ENCODE measurements around the gene SMIM1.

The SMIM1 gene

DNA sequence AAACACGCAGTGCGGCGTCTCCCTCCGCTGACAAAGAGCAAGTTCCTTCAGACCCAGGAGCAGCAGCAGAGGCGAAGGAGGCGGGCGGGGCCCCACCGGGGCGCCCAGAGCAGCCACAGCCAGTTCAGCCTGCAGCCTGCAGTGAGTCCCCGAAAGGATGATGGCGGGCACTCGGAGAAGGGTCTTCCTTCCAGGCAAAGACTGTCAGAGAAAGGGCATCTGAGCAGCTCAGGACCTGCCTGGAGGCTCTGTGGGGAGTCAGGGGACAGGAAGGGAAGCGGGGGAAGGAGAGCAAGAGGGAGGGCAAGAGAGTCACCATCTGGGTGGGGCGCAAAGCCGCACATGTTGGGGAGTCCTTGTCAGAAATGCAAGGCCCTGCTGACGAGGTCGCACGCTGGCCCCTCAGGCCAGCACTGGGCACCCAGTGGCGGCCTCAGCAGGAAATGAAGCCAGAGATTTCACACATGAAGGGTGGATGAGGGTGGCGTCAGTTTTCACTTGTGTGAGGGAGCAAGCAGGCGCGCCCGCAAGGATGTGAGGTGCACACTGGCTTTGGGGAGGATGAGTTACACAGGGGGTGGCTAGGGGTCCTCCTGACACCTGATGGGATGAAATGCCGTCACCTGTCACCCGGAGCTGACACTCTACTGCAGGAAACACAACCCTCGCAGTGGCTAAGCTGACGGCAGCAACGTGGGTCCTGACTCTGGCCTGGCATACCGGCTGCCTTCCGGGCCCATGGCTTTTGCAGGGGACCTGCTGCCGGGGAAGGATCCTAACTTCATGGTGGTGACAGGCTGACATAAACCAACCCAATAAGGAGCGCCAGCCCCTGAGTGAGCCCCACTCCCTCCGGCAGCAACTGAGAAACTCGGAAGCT, 17.1 kb downstream of the SMIM1 start:
- H3K79me1 ChIP-seq (replicated peaks; ENCODE audit: low read length, poor library complexity, severe bottlenecking): peaks cover 37% of the 10 kb centered on the region
- H2AFZ ChIP-seq (ENCODE audit: low read depth, low read length): no peak overlapping the region
- H2AK5ac ChIP-seq (ENCODE audit: low read length, severe bottlenecking): no peak overlapping the region
- no peak for DNase-seq
- no peak overlapping the region for H4K8ac ChIP-seq (ENCODE audit: low read length)
- no peaks in the 10 kb centered on the region for H3K9me3 ChIP-seq (ENCODE audit: control insufficient read depth, low read length)
- H3K4me3 ChIP-seq (ENCODE audit: insufficient read depth in 1 of 2, low read depth in 1 of 2, low read length in 2 of 2): no peak overlapping the region
- H3K4me1 ChIP-seq (ENCODE audit: control insufficient read depth, insufficient read depth, low read depth, low read length): peaks cover 10% of the 10 kb centered on the region
- no peak overlapping the region for H2BK5ac ChIP-seq (ENCODE audit: low read depth, low read length, poor library complexity, severe bottlenecking)
- peaks cover 48 to 66% of the 10 kb centered on the region in 2 experiments for H3K36me3 ChIP-seq (ENCODE audit: control insufficient read depth in 1 of 2, insufficient read depth in 2 of 2, low read depth in 1 of 2, low read length in 2 of 2)
- no peaks in the 10 kb centered on the region for H3K27me3 ChIP-seq (ENCODE audit: control insufficient read depth in 1 of 2, insufficient read depth in 1 of 2, low read length in 2 of 2)
- H3K4me2 ChIP-seq (ENCODE audit: low read length, poor library complexity, severe bottlenecking): no peak overlapping the region
- H3K18ac ChIP-seq (ENCODE audit: low read depth in 1 of 2, low read length in 2 of 2): no peak overlapping the region
- WGBS: 94% methylated on average over 34 of the region's 34 CpGs
- no peak overlapping the region for H3K14ac ChIP-seq (ENCODE audit: low read length in 2 of 2)
- no peak overlapping the region for H2BK120ac ChIP-seq (ENCODE audit: low read depth, low read length)
- H2BK12ac ChIP-seq (ENCODE audit: low read length in 2 of 2): no peak overlapping the region
- H3K27ac ChIP-seq (ENCODE audit: low read length, poor library complexity, severe bottlenecking): no peak overlapping the region
- H3K4ac ChIP-seq (ENCODE audit: low read depth in 1 of 2, low read length in 2 of 2): no peak overlapping the region
- no peak overlapping the region for H2BK15ac ChIP-seq (ENCODE audit: low read depth, poor library complexity, severe bottlenecking)
- no peak overlapping the region for H3K9ac ChIP-seq (ENCODE audit: low read length)
- no peak overlapping the region for H3K23ac ChIP-seq (ENCODE audit: low read length in 2 of 2)
- peak overlapping the region; percentile 54 for H4K91ac ChIP-seq (ENCODE audit: low read length)

DNA sequence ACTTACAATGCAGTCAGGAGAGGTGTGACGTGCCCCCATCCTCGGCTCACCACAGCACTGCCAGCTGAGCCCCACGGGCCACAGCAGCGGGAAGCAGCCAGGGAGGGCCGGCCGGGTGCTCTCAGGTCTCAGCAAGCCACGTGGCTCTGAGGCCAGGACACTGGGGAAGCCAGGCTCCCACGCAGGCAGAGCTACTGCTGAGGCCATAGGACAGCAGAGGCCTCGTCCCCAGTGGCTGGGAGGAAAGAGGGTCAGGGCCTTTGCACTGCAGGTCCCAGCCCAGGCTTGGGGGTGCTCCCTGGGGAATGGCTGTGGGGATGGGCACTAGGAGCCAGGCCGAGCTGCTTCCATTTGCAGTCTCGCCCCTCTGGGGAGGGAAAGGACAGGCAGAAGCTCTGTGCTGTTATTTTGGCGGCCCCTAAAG, 18.0 kb downstream of the SMIM1 start:
- 88% methylated on average over 12 of the region's 12 CpGs for WGBS
- Histone ChIP-seq H3K4me2 (ENCODE audit: low read length, poor library complexity, severe bottlenecking) (no peak overlapping the region), H3K14ac (ENCODE audit: low read length in 2 of 2) (no peak overlapping the region)

DNA sequence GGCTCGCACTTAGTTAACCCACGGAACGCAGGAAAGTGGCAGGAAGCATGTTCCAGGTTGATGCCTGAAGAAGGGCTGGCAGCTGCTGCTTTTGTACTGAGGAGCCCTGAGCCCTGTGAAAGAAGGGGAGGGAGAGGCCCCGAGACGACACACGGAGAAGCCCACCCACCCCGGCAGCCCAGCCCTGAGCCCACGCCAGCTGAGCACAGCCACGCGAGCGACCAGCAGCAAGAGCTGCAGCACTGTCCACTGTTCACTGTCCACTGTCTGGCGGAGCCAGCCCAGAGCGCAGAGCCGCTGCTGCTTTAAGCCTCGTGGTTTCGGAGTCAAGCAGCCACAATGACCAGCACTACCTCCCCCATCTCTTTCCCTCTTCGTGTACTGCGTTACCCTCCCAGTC, 18.4 kb downstream of the SMIM1 start:
- DNase-seq: no peak
- Histone ChIP-seq H3K36me3 (ENCODE audit: control insufficient read depth in 1 of 2, insufficient read depth in 2 of 2, low read depth in 1 of 2, low read length in 2 of 2) (peaks cover 36 to 61% of the 10 kb centered on the region in 2 experiments), H2AK5ac (ENCODE audit: low read length, severe bottlenecking) (no peak overlapping the region), H3K23ac (ENCODE audit: low read length in 2 of 2) (no peak overlapping the region), H4K91ac (ENCODE audit: low read length) (no peak overlapping the region), H3K27ac (ENCODE audit: low read length, poor library complexity, severe bottlenecking) (no peak overlapping the region), H2BK15ac (ENCODE audit: low read depth, poor library complexity, severe bottlenecking) (no peak overlapping the region), H2BK120ac (ENCODE audit: low read depth, low read length) (no peak overlapping the region), H3K4me1 (ENCODE audit: control insufficient read depth, insufficient read depth, low read depth, low read length) (peaks cover 18% of the 10 kb centered on the region), H3K18ac (ENCODE audit: low read depth in 1 of 2, low read length in 2 of 2) (no peak overlapping the region), H3K9me3 (ENCODE audit: control insufficient read depth, low read length) (no peaks in the 10 kb centered on the region), H3K79me1 (replicated peaks; ENCODE audit: low read length, poor library complexity, severe bottlenecking) (peaks cover 39% of the 10 kb centered on the region), H3K4me3 (ENCODE audit: insufficient read depth in 1 of 2, low read depth in 1 of 2, low read length in 2 of 2) (no peak overlapping the region), H4K8ac (ENCODE audit: low read length) (no peak overlapping the region), H3K27me3 (ENCODE audit: control insufficient read depth in 1 of 2, insufficient read depth in 1 of 2, low read length in 2 of 2) (no peaks in the 10 kb centered on the region), H2BK5ac (ENCODE audit: low read depth, low read length, poor library complexity, severe bottlenecking) (no peak overlapping the region), H3K14ac (ENCODE audit: low read length in 2 of 2) (no peak overlapping the region), H3K9ac (ENCODE audit: low read length) (no peak overlapping the region), H3K4me2 (ENCODE audit: low read length, poor library complexity, severe bottlenecking) (no peak overlapping the region), H2AFZ (ENCODE audit: low read depth, low read length) (no peak overlapping the region), H3K4ac (ENCODE audit: low read depth in 1 of 2, low read length in 2 of 2) (no peak overlapping the region), H2BK12ac (ENCODE audit: low read length in 2 of 2) (no peak overlapping the region)
- WGBS: 95% methylated on average over 18 of the region's 18 CpGs

More for the DNA sequence above, 18.0 kb downstream of the SMIM1 start:
- no peak overlapping the region for H4K91ac ChIP-seq (ENCODE audit: low read length)
- peaks cover 40 to 60% of the 10 kb centered on the region in 2 experiments for H3K36me3 ChIP-seq (ENCODE audit: control insufficient read depth in 1 of 2, insufficient read depth in 2 of 2, low read depth in 1 of 2, low read length in 2 of 2)
- no peak overlapping the region for H2BK15ac ChIP-seq (ENCODE audit: low read depth, poor library complexity, severe bottlenecking)
- no peak overlapping the region for H2BK12ac ChIP-seq (ENCODE audit: low read length in 2 of 2)
- no peak overlapping the region for H2AK5ac ChIP-seq (ENCODE audit: low read length, severe bottlenecking)
- no peak overlapping the region for H3K4ac ChIP-seq (ENCODE audit: low read depth in 1 of 2, low read length in 2 of 2)
- H3K9ac ChIP-seq (ENCODE audit: low read length): no peak overlapping the region
- peaks cover 37% of the 10 kb centered on the region for H3K79me1 ChIP-seq (replicated peaks; ENCODE audit: low read length, poor library complexity, severe bottlenecking)
- no peaks in the 10 kb centered on the region for H3K9me3 ChIP-seq (ENCODE audit: control insufficient read depth, low read length)
- peaks cover 16% of the 10 kb centered on the region for H3K4me1 ChIP-seq (ENCODE audit: control insufficient read depth, insufficient read depth, low read depth, low read length)
- H3K23ac ChIP-seq (ENCODE audit: low read length in 2 of 2): no peak overlapping the region
- no peak overlapping the region for H3K4me3 ChIP-seq (ENCODE audit: insufficient read depth in 1 of 2, low read depth in 1 of 2, low read length in 2 of 2)
- H2AFZ ChIP-seq (ENCODE audit: low read depth, low read length): no peak overlapping the region
- H2BK5ac ChIP-seq (ENCODE audit: low read depth, low read length, poor library complexity, severe bottlenecking): no peak overlapping the region
- H3K27me3 ChIP-seq (ENCODE audit: control insufficient read depth in 1 of 2, insufficient read depth in 1 of 2, low read length in 2 of 2): no peaks in the 10 kb centered on the region
- H4K8ac ChIP-seq (ENCODE audit: low read length): no peak overlapping the region
- H3K27ac ChIP-seq (ENCODE audit: low read length, poor library complexity, severe bottlenecking): no peak overlapping the region
- H2BK120ac ChIP-seq (ENCODE audit: low read depth, low read length): no peak overlapping the region
- no peak for DNase-seq
- H3K18ac ChIP-seq (ENCODE audit: low read depth in 1 of 2, low read length in 2 of 2): no peak overlapping the region

DNA sequence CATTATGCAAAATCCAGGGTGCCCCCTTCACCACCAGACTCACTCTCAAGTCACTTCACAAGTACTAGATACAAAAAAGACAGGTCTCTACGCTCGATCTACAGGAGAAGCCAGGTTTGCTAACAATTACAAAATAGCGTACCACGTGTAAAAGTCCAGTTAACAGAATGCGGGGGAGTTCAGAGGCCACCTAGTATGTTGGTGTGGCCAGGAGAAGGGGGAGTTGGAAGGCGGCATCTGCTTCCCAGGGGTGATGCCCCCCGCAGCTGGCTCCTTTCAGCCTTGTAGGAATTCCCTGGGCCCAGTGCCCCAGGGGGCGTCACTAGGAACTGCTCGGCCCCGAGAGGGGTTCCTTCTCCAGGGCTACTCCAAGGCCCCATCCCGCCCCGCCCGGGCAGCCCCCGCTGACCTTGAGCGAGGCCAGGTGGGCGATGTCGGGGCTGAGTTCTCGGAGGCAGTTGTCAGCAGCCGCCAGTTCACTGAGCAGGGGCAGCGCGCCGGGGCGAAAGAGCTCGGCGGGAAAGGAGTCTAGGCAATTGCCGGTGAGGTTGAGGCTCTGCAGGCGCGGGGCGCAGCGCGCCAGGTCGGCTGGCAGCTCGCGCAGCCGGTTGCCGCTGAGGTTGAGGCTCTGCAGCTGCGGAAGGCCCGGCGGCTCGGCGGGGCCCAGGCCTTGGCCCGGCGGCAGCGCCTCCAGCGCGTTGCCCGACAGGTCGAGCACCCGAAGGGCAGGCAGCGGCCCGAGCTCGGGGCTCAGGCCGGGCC, 23.1 kb downstream of the SMIM1 start:
- Histone ChIP-seq H3K27ac (ENCODE audit: low read length, poor library complexity, severe bottlenecking) (no peak overlapping the region), H3K36me3 (ENCODE audit: control insufficient read depth in 1 of 2, insufficient read depth in 2 of 2, low read depth in 1 of 2, low read length in 2 of 2) (peaks cover 4 to 16% of the 10 kb centered on the region in 2 experiments), H3K9me3 (ENCODE audit: control insufficient read depth, low read length) (no peaks in the 10 kb centered on the region), H2AK5ac (ENCODE audit: low read length, severe bottlenecking) (no peak overlapping the region), H3K9ac (ENCODE audit: low read length) (peak overlapping the region; percentile 92), H3K4ac (ENCODE audit: low read depth in 1 of 2, low read length in 2 of 2) (peak overlapping the region; percentile 91 to 94), H4K91ac (ENCODE audit: low read length) (peak overlapping the region; percentile 52), H3K27me3 (ENCODE audit: control insufficient read depth in 1 of 2, insufficient read depth in 1 of 2, low read length in 2 of 2) (peaks cover 7 to 8% of the 10 kb centered on the region in 2 experiments), H3K14ac (ENCODE audit: low read length in 2 of 2) (peak overlapping the region in 1 of 2 experiments; percentile 81), H4K8ac (ENCODE audit: low read length) (peak overlapping the region; percentile 92), H3K4me1 (ENCODE audit: control insufficient read depth, insufficient read depth, low read depth, low read length) (peaks cover 18% of the 10 kb centered on the region), H2AFZ (ENCODE audit: low read depth, low read length) (peak overlapping the region; percentile 91), H3K18ac (ENCODE audit: low read depth in 1 of 2, low read length in 2 of 2) (peak overlapping the region; percentile 74 to 78), H2BK120ac (ENCODE audit: low read depth, low read length) (peak overlapping the region; percentile 50), H3K4me2 (ENCODE audit: low read length, poor library complexity, severe bottlenecking) (peak overlapping the region; percentile 97), H2BK5ac (ENCODE audit: low read depth, low read length, poor library complexity, severe bottlenecking) (no peak overlapping the region), H3K79me1 (replicated peaks; ENCODE audit: low read length, poor library complexity, severe bottlenecking) (peaks cover 7% of the 10 kb centered on the region), H3K23ac (ENCODE audit: low read length in 2 of 2) (peak overlapping the region in 1 of 2 experiments; percentile 93), H2BK15ac (ENCODE audit: low read depth, poor library complexity, severe bottlenecking) (peak overlapping the region; percentile 39), H3K4me3 (ENCODE audit: insufficient read depth in 1 of 2, low read depth in 1 of 2, low read length in 2 of 2) (peak overlapping the region; percentile 96 to 97), H2BK12ac (ENCODE audit: low read length in 2 of 2) (no peak overlapping the region)
- DNase-seq: peak; percentile 18
- 14% methylated on average over 25 of the region's 53 CpGs for WGBS

Measured in mesenchymal stem cell (in vitro differentiated cells and primary cell).